Measurements from ENCODE around the gene SEL1L3.
"Not testable (repeated sequence)": the region's sequence is repeated elsewhere in the genome, so short reads cannot be mapped to it uniquely, and the experiment has no call there.

The SEL1L3 gene

GRCh38 chr4:25879091-25879584 is 16.4 kb upstream of the SEL1L3 start:
- no peak for DNase-seq

GRCh38 chr4:25878676-25879075 is 15.9 kb upstream of the SEL1L3 start:
- DNase-seq, result no peak

- DNase-seq, result no peak
These were observed 12.5 kb upstream of the SEL1L3 start for GRCh38 chr4:25875281-25875745.

GRCh38 chr4:25874655-25875054 is 11.9 kb upstream of the SEL1L3 start:
- DNase-seq, result no peak

GRCh38 chr4:25873632-25874129 is 10.9 kb upstream of the SEL1L3 start:
- DNase-seq, result no peak

GRCh38 chr4:25872851-25873631 is 10.3 kb upstream of the SEL1L3 start:
- DNase-seq, result no peak

- DNase-seq, result no peak
These were observed 7.3 kb upstream of the SEL1L3 start for GRCh38 chr4:25870081-25870480.

GRCh38 chr4:25867781-25868294 is 5.0 kb upstream of the SEL1L3 start:
- DNase-seq, result no peak

GRCh38 chr4:25866401-25866800 is 3.6 kb upstream of the SEL1L3 start:
- not testable (repeated sequence) for DNase-seq

- peak; percentile 84 for DNase-seq
These were observed 2.8 kb upstream of the SEL1L3 start for GRCh38 chr4:25865586-25865985.

GRCh38 chr4:25863831-25864418 is 1.1 kb upstream of the SEL1L3 start:
- peak; percentile 56 for DNase-seq

- peak; percentile 73 for DNase-seq
These were observed 578 bp upstream of the SEL1L3 start for GRCh38 chr4:25863347-25863784.

- peak; percentile 65 for DNase-seq
These were observed 807 bp downstream of the SEL1L3 start for GRCh38 chr4:25861951-25862410.

GRCh38 chr4:25861280-25861950 is 1.4 kb downstream of the SEL1L3 start:
- no peak for DNase-seq

GRCh38 chr4:25860586-25861279 is 2.1 kb downstream of the SEL1L3 start:
- DNase-seq, result peak; percentile 66

- peak; percentile 87 for DNase-seq
These were observed 3.2 kb downstream of the SEL1L3 start for GRCh38 chr4:25859429-25860148.

- DNase-seq, result no peak
These were observed 4.9 kb downstream of the SEL1L3 start for GRCh38 chr4:25857851-25858400.

GRCh38 chr4:25857403-25857802 is 5.4 kb downstream of the SEL1L3 start:
- DNase-seq, result peak; percentile 37

GRCh38 chr4:25856756-25857155 is 6.0 kb downstream of the SEL1L3 start:
- DNase-seq, result no peak

- no peak for DNase-seq
These were observed 10.7 kb downstream of the SEL1L3 start for GRCh38 chr4:25852103-25852502.

GRCh38 chr4:25847329-25847728 is 15.5 kb downstream of the SEL1L3 start:
- no peak for DNase-seq
